T1000 (cell line): Measurements from ENCODE around the gene HNRNPL.
"Not testable (repeated sequence)": the region's sequence is repeated elsewhere in the genome, so short reads cannot be mapped to it uniquely, and the experiment has no call there.

Experiments
- DNase-seq: peaks from one replicate; lab custom pipeline; 2025; ENCODE audit warnings: mixed read lengths; lab: John Stamatoyannopoulos, UW

The HNRNPL gene

DNA sequence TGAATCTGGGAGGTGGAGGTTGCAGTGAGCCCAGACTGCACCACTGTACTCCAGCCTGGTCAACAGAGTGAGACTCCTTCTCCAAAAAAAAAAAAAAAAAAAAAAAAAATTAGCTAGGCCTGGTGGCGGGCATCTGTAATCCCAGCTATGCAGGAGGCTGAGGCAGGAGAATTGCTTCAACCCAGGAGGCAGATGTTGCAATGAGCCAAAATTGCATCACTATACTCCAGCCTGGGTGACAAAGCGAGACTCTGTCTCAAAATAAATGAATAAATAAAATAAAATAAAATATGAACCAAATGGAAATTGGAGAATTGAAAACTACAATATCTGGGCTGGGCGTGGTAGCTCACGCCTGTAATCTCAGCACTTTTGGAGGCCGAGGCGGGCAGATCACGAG, 20.6 kb downstream of the HNRNPL start:
- not testable (repeated sequence) for DNase-seq

GRCh38 chr19:38826856-38827551, 22.8 kb downstream of the HNRNPL start:
- no peak for DNase-seq

DNA sequence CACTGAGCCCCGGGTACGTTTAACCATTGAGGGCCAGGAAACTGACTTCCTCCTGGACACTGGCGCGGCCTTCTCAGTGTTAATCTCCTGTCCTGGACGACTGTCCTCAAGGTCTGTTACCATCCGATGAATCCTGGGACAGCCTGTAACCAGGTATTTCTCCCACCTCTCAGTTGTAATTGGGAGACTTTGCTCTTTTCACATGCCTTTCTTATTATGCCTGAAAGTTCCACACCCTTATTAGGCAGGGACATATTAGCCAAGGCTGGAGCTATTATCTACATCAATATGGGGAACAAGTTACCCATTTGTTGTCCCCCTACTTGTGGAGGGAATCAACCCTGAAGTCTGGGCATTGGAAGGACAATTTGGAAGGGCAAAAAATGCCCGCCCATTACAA, 23.9 kb downstream of the HNRNPL start:
- DNase-seq, result not testable (repeated sequence)

GRCh38 chr19:38821230-38821825, 28.5 kb downstream of the HNRNPL start:
- DNase-seq, result not testable (repeated sequence)

DNA sequence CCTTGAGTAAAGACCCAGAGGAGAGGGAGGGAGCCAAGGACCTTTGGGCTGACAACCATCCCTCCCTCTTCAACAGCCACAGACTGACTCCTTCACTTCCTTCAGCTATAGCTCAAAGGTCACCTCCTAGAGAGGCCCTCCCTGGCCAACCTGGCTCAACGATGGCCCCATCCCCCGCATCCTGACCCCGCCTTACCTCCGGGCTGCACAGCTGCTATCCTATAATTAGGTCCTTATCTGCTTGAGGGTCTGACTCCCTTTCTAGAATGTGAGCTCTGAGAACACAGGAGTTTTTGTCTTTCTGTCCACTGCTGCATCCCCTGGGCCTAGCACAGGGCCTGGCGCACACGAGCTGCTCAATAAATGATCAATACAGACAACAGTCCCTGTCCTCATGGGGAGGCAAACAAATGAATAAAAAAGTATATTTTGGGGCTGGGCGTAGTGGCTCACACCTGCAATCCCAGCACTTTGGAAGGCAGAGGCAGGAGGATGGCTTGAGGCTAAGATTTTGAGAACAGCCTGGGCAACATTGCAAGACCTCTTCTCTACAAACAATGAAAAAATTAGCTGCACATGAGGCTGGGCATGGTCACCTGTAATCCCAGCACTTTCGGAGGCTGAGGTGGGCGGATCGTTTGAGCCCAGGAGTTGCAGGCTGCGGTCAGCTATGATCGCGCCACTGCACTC, 30.4 kb downstream of the HNRNPL start:
- no peak for DNase-seq

DNA sequence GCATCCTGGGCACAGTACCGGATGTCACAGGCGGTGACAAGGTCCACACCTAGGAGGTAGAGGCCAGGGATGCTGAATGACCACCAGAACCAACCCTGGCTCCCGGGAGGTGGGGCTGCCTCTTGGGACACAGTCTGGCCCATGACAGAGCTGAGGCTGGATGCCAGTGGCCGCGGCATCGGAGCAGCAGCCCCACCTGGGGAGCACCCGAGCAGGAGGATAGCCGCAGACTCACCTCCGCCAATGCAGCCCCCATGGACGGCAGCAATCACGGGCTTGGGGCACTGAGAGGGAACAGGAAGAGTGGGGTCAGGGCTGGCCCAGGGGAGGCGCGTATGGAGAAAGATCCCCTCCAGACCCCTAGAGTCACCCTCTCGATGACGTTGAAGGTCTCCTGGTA, 32.7 kb downstream of the HNRNPL start:
- no peak for DNase-seq

DNA sequence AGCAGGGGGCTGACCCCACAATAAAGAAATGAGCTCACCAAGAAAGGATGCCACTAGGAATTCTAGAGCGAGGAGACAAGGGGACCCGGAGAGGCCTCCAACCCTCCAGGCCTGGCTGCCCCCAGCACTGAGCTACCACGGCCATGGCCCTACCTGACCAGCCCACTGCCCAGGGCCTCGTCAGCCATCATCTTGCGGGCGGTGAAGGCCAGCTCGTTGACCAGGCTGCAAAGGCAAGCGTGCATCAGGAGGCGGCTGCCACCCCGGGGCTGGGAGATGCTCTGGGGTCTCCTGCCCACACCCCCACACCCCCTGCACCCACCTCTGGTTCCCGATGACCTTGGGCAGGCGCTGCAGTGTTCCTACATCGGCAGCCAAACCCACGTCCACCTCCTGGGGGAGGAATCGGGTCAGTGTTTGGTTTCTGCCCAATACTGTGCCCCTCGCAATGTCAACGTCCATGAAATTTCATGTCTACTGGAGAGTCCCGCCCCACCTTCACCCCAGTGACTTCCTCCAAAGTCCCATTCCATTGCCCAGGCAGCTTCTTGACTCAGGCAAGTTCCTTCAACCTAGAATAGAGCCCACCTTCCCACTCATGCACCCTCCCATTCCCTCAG, 33.5 kb downstream of the HNRNPL start:
- no peak for DNase-seq

DNA sequence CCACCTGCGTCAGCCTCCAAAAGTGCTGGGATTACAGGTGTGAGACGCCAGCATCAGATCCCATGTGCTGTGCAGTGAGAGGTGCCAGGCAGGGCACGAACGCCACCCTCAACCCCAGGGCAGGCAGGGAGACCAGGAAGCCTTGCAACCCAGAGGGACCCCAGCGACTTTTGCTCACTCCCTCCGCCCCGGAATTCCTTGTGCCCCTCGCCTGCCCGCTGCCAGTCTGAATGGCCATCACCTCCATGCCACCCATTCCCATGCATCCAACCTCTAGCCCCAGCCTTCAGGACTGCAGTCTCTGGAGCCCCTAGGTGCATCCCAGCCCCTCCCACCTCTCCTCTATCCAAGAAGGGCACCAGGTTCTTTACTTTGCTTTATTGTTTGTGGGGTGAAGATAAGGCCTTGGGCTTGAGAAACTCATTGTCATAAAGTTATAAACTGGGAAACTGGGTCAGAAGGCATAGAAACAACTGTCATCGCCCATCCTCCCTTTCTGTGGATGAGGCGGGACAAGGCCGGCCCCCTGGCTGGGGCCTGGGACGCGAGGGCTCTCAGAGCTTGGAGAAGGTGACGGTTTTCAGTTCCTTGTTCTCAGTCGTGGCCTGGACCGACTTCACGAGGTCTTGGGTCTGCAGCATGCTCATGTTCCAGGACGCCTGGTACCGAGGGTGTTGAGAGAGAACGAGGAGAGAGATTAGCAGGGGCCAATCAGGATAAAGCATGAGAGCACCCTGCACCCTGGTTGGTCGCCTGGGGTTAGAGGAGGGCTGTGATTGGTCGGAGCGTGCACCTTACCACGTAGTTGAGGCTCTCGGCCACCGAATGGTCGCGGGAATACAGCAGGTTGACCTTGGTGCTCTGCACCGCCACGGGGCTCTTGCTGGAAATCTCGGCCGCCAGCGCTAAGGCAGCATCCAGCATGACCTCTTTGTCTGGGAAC, 34.5 kb downstream of the HNRNPL start:
- no peak for DNase-seq

- not testable (repeated sequence) for DNase-seq
Measured at GRCh38 chr19:38813932-38814331, 35.9 kb downstream of the HNRNPL start.

DNA sequence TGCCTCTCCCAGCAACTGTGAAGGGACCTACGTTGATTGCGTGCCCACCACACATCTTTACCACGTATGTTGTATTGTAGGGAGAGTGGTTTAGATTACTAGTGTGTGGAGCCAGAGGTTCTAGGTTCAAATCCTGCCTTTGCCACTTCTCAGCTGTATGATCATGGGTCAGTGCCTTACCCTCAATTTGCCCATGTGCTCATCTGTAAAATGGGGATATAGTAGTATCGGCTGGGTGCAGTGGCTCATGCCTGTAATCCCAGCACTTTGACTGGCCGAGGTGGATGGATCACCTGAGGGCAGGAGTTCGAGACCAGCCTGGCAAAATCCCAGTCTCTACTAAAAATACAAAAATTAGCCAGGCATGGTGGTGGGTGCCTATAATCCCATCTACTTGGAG, 36.5 kb downstream of the HNRNPL start:
- no peak for DNase-seq

- DNase-seq, result no peak
Measured at GRCh38 chr19:38812841-38813320, 36.9 kb downstream of the HNRNPL start, which contains the start of gene LGALS4. LGALS4 (minus strand) TSS chr19:38812945; CDS start chr19:38812886, 59 bp downstream.

DNA sequence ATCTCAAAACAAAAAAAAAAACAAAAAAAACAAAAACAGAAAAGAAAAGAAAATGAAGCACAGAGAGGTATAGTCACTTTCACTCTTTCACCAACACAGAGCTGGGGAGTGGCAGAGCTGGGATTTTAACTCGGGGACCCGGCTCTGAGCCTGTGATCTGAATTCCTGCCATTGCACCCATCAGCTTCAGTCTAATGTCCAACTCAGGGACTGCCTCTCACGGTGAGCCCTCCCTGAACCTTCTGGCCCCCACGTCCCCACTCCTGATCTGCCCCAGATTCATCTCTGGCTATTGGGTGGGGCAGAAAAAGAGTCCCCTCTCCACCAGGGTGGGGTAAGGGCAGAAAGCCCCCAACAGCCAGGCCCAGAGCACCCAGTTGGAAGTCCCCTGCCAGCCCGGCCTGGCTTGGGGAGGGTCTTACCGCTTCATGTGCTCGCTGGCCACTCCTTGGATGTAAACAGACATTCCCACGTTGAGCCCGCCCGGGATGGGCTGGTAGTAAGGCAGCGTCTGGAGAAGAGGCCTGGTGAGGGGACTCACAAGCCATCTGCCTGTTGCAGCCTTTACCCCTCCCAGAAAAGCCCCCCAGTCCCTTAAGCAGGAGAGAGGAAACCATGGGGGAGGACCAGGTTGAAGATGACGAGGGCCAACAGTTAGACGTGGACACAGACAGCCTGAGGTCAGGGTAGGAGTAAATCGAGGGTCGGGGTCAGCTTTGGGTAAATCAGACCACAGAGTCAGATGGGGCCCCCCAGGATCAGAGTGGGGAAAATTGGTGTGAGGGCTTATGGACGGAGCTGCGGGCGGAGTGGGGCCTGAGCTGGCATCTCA, 37.6 kb downstream of the HNRNPL start:
- no peak for DNase-seq

DNA sequence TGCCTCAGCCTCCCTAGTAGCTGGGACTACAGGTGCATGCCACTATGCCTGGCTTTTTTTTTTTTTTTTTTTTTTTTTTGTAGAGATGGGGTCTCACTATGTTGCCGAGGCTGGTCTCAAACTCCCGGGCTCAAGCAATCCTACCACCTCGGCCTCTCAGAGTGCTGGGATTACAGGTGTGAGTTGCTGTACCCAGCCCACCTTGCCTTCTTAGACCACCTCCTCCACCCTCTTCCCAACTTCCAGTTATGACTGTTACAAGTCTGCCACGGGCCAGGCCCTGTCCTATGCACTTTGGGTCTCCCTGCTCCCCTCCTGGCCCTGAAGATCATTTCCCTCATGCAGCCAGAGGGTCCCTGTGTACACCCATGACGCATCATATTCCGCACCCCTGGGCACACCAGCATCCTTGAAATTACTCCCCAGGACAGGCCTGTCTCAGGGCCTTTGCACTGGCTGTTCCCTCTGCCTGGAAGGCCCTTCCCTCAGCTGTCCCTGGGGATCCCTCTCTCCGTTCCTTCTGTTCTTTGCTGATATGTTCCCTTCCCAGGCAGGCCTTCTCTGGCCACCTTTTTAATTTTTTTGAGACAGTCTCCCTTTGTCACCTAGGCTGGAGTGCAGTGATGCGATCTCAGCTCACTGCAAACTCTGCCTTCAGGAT, 40.1 kb downstream of the HNRNPL start:
- no peak for DNase-seq

- no peak for DNase-seq
Measured at GRCh38 chr19:38808741-38809140, 41.0 kb downstream of the HNRNPL start.

DNA sequence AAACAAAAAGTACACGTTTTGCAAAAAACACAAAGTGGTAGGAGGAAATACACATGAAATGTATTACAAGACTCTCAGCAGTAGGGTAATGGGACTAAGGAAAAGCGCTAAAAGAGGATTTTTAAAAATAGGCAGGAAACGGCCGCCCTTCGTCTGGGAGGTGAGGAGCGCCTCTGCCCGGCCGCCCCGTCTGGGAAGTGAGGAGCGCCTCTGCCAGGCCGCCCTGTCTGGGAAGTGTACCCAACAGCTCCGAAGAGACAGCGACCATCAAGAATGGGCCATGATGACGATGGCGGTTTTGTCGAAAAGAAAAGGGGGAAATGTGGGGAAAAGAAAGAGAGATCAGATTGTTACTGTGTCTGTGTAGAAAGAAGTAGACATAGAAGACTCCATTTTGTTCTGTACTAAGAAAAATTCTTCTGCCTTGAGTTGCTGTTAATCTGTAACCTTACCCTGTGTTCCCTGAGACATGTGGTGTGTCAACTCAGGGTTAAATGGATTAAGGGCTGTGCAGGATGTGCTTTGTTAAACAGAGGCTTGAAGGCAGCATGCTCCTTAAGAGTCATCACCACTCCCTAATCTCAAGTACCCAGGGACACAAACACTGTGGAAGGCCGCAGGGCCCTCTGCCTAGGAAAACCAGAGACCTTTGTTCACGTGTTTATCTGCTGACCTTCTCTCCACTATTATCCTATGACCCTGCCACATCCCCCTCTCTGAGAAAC, 42.2 kb downstream of the HNRNPL start:
- not testable (repeated sequence) for DNase-seq

DNA sequence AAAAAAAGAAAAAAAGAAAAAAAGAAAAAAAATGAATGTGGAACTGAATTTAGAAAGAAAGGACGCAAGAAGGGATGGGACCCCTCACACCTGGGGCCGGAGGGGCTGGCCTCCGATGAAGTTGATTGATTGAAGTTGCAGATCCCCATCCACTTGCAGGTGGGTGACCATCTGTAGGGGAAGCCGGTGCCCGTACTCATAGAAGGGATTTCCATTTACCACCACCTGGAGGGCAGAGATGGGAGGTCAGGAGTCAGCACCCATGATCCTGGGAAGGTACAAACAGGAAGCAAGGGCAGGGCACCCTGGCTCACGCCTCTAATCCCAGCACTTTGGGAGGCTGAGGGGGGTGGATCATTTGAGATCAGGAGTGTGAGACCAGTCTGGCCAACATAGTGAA, 43.4 kb downstream of the HNRNPL start:
- no peak for DNase-seq

GRCh38 chr19:38805180-38805579, 44.6 kb downstream of the HNRNPL start:
- DNase-seq, result no peak

DNA sequence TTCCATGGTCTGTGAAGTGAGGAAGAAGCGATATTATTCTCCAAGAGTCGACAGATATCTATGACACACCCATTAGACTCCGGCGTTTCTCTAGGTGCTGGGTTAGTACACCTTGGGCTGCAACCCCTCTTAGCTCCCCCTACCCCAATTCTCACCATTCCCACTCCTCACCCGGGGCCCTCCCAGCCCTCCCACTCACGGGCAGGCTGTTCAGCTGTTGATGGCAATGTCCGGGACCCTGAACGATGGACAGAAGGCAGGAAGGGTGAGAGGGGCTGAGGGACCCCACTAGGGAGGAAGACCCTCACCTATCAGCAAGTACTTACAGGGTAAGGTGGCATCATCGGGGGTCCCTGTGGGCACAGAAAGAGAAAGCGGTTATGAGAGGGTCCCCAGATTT, 46.2 kb downstream of the HNRNPL start:
- DNase-seq, result no peak

DNA sequence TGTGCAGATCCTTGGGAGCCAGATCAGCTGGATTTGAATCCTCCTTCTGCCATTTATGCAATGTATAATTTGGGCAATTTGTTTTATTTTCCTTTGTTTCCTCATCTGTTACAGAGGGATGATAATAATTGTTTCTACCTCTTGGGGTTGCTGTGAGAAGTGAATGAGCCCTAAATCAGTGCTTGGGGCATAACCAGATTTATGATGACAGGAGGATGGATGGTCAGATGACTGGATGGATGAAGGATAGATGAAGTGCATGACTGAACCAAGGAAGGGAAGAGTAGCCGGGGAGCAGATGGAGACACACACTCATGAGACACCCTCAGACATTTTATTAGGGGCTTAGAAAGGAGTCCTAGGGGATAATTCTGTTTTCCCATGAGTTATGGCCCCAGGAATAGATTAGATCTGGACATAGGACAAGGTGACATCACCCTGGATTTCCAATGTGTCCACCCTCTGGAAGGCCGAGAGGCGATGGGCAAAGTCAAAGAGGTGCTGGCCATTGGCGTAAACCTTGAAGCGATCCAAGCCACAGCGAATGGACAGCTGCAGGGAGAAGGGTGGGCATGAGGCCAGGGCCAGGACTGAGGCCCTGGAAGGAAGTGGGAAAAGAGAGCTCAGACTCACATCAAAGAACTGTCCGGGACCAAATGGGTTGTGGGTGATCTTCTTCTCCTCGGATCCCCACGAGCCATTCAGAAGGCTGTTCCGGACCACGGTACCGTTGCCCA, 48.3 kb downstream of the HNRNPL start:
- DNase-seq, result no peak
